Central memory CD8-positive, alpha-beta T cell (primary cell): ENCODE results near the gene OR7D4.
"Not testable (repeated sequence)": the region's sequence is repeated elsewhere in the genome, so short reads cannot be mapped to it uniquely, and the experiment has no call there.

Experiments used
- ATAC-seq: fragments of 150-1000 bp; cut with Tn5 transposase; replicated peaks from 2 replicates; pipeline ENCODE4 v1.10.0; 2022; ENCODE audit warnings: mild to moderate bottlenecking, moderate FRiP score, moderate number of reproducible peaks; ENCODE audit not compliant: poor library complexity, severe bottlenecking; ENCODE audit errors: extremely low read depth
- DNase-seq, 2 donors: peaks; one replicate each; pipeline ENCODE4 v3.0.0; 2021; ENCODE audit warnings: low spot score in 2 of 2
- H3K27ac Mint-ChIP-seq: one replicate; pipeline ENCODE4 v1.8.0; 2022; ENCODE audit warnings: low read depth, mild to moderate bottlenecking, moderate library complexity, mixed read lengths
- H3K27me3 Mint-ChIP-seq: one replicate; pipeline ENCODE4 v1.8.0; 2022; ENCODE audit warnings: mixed read lengths
- H3K36me3 Mint-ChIP-seq: one replicate; pipeline ENCODE4 v1.8.0; 2022; ENCODE audit warnings: mild to moderate bottlenecking, moderate library complexity, mixed read lengths; ENCODE audit not compliant: insufficient read depth
- H3K4me1 Mint-ChIP-seq: one replicate; pipeline ENCODE4 v1.8.0; 2022; ENCODE audit warnings: mixed read lengths
- H3K4me3 Mint-ChIP-seq: one replicate; pipeline ENCODE4 v1.8.0; 2022; ENCODE audit warnings: mild to moderate bottlenecking, moderate library complexity, mixed read lengths
- H3K9me3 Mint-ChIP-seq: one replicate; pipeline ENCODE4 v1.8.0; 2022; ENCODE audit warnings: mixed read lengths

OR7D4 gene

GRCh38 chr19:9219489-9219888 lies at the start of gene OR7D4:
Gene OR7D4, minus strand, starts transcription at chr19:9219589. Its CDS starts 4,752 bp downstream, at chr19:9214837.
- no peak for DNase-seq

GRCh38 chr19:9251236-9251635 lies 31.8 kb upstream of the OR7D4 start:
- Mint-ChIP-seq H3K36me3 (no peaks in the 10 kb centered on the region), H3K4me3 (no peak overlapping the region), H3K27ac (no peak overlapping the region), H3K4me1 (no peaks in the 10 kb centered on the region), H3K27me3 (peaks cover 41% of the 10 kb centered on the region), H3K9me3 (no peaks in the 10 kb centered on the region)
- ATAC-seq, result no peak
- DNase-seq, result no peak

More at GRCh38 chr19:9219489-9219888, at the start of gene OR7D4:
- peaks cover 29% of the 10 kb centered on the region for H3K27me3 Mint-ChIP-seq
- no peaks in the 10 kb centered on the region for H3K36me3 Mint-ChIP-seq
- H3K4me3 Mint-ChIP-seq, result no peak within 1 kb of the TSS
- no peaks in the 10 kb centered on the region for H3K4me1 Mint-ChIP-seq
- peaks cover 7% of the 10 kb centered on the region for H3K9me3 Mint-ChIP-seq
- no peak within 1 kb of the TSS for H3K27ac Mint-ChIP-seq
- no peak for ATAC-seq

- Mint-ChIP-seq H3K4me3 (no peak within 1 kb of the TSS), H3K27me3 (peaks cover 41% of the 10 kb centered on the region), H3K9me3 (no peaks in the 10 kb centered on the region), H3K4me1 (no peaks in the 10 kb centered on the region), H3K27ac (no peak within 1 kb of the TSS), H3K36me3 (no peaks in the 10 kb centered on the region)
- DNase-seq (no peak), ATAC-seq (no peak)
These were observed 31.2 kb upstream of the OR7D4 start, which contains the start of gene OR7E24 for GRCh38 chr19:9250630-9251029. Gene OR7E24, plus strand, starts transcription at chr19:9250930. Its CDS starts 114 bp downstream, at chr19:9251044.

- Mint-ChIP-seq H3K4me3 (no peak overlapping the region), H3K4me1 (peaks cover 5% of the 10 kb centered on the region), H3K27me3 (peaks cover 7% of the 10 kb centered on the region), H3K9me3 (no peaks in the 10 kb centered on the region), H3K27ac (no peak overlapping the region), H3K36me3 (no peaks in the 10 kb centered on the region)
- ATAC-seq (peak; percentile 40), DNase-seq (peak; percentile 33 to 41)
These were observed 13.8 kb downstream of the OR7D4 start for GRCh38 chr19:9205501-9206113.

- not testable (repeated sequence) for H3K36me3 Mint-ChIP-seq, H3K9me3 Mint-ChIP-seq, DNase-seq, H3K4me1 Mint-ChIP-seq, H3K27ac Mint-ChIP-seq, ATAC-seq, H3K4me3 Mint-ChIP-seq
- H3K27me3 Mint-ChIP-seq, result peaks cover 46% of the 10 kb centered on the region
These were observed 21.3 kb downstream of the OR7D4 start for GRCh38 chr19:9198044-9198443.

GRCh38 chr19:9189535-9189934 lies 29.9 kb downstream of the OR7D4 start:
- peaks cover 63% of the 10 kb centered on the region for H3K27me3 Mint-ChIP-seq
- no peaks in the 10 kb centered on the region for H3K4me1 Mint-ChIP-seq
- H3K36me3 Mint-ChIP-seq, result no peaks in the 10 kb centered on the region
- no peak overlapping the region for H3K27ac Mint-ChIP-seq
- no peak for ATAC-seq
- H3K9me3 Mint-ChIP-seq, result peaks cover 8% of the 10 kb centered on the region
- no peak overlapping the region for H3K4me3 Mint-ChIP-seq
- DNase-seq, result no peak

GRCh38 chr19:9187191-9187590 lies 32.2 kb downstream of the OR7D4 start:
- H3K36me3 Mint-ChIP-seq, result no peaks in the 10 kb centered on the region
- DNase-seq (no peak), ATAC-seq (no peak)
- peaks cover 8% of the 10 kb centered on the region for H3K9me3 Mint-ChIP-seq
- no peak overlapping the region for H3K27ac Mint-ChIP-seq
- H3K27me3 Mint-ChIP-seq, result peaks cover 46% of the 10 kb centered on the region
- H3K4me1 Mint-ChIP-seq, result no peaks in the 10 kb centered on the region
- no peak overlapping the region for H3K4me3 Mint-ChIP-seq

- Mint-ChIP-seq H3K4me3 (no peak overlapping the region), H3K27ac (no peak overlapping the region), H3K27me3 (peaks cover 30% of the 10 kb centered on the region), H3K9me3 (peaks cover 8% of the 10 kb centered on the region), H3K36me3 (no peaks in the 10 kb centered on the region), H3K4me1 (no peaks in the 10 kb centered on the region)
- DNase-seq, result no peak
- ATAC-seq, result no peak
These were observed 36.4 kb downstream of the OR7D4 start for GRCh38 chr19:9183000-9183399.

GRCh38 chr19:9178901-9179300 lies 40.5 kb downstream of the OR7D4 start, which contains the start of gene OR7D2:
Gene OR7D2, plus strand, starts transcription at chr19:9178979. Its CDS starts 6,803 bp downstream, at chr19:9185782.
- Mint-ChIP-seq H3K4me1 (no peaks in the 10 kb centered on the region), H3K36me3 (peaks cover 2% of the 10 kb centered on the region), H3K4me3 (no peak within 1 kb of the TSS), H3K9me3 (no peaks in the 10 kb centered on the region), H3K27ac (no peak within 1 kb of the TSS), H3K27me3 (peaks cover 25% of the 10 kb centered on the region)
- DNase-seq, result no peak
- ATAC-seq, result no peak

- no peak for DNase-seq
- H3K27me3 Mint-ChIP-seq, result peaks cover 25% of the 10 kb centered on the region
- H3K27ac Mint-ChIP-seq, result no peak overlapping the region
- H3K4me1 Mint-ChIP-seq, result no peaks in the 10 kb centered on the region
- H3K4me3 Mint-ChIP-seq, result no peak overlapping the region
- H3K36me3 Mint-ChIP-seq, result peaks cover 2% of the 10 kb centered on the region
- no peak for ATAC-seq
- H3K9me3 Mint-ChIP-seq, result no peaks in the 10 kb centered on the region
These were observed 44.1 kb downstream of the OR7D4 start for GRCh38 chr19:9175326-9175725.

GRCh38 chr19:9171393-9171991 lies 47.9 kb downstream of the OR7D4 start:
- Mint-ChIP-seq H3K4me1 (no peaks in the 10 kb centered on the region), H3K4me3 (no peak overlapping the region), H3K27ac (no peak overlapping the region), H3K36me3 (no peaks in the 10 kb centered on the region), H3K27me3 (no peaks in the 10 kb centered on the region), H3K9me3 (no peaks in the 10 kb centered on the region)
- DNase-seq (no peak), ATAC-seq (no peak)

- no peak overlapping the region for H3K4me3 Mint-ChIP-seq
- H3K27ac Mint-ChIP-seq, result no peak overlapping the region
- ATAC-seq (no peak), DNase-seq (no peak)
- H3K36me3 Mint-ChIP-seq, result peaks cover 29% of the 10 kb centered on the region
- H3K4me1 Mint-ChIP-seq, result no peaks in the 10 kb centered on the region
- H3K27me3 Mint-ChIP-seq, result no peaks in the 10 kb centered on the region
- no peaks in the 10 kb centered on the region for H3K9me3 Mint-ChIP-seq
These were observed 52.5 kb downstream of the OR7D4 start for GRCh38 chr19:9166846-9167245.

GRCh38 chr19:9165261-9165660 lies 54.1 kb downstream of the OR7D4 start:
- ATAC-seq, result no peak
- Mint-ChIP-seq H3K27ac (no peak overlapping the region), H3K4me3 (no peak overlapping the region), H3K36me3 (peaks cover 45% of the 10 kb centered on the region), H3K9me3 (no peaks in the 10 kb centered on the region), H3K27me3 (no peaks in the 10 kb centered on the region), H3K4me1 (no peaks in the 10 kb centered on the region)
- DNase-seq, result no peak
